Parathyroid adenoma (tissue), 2 donors: ENCODE data around the gene FCHSD1.

Experiments
- H2AFZ ChIP-seq: fragments of 300-600 bp; sonication (generic); one replicate; pipeline ENCODE4 v1.7.0; 2017; ENCODE audit warnings: antibody characterized with exemption, mild to moderate bottlenecking
- H3K27ac ChIP-seq: fragments of 300-600 bp; sonication (generic); one replicate; pipeline ENCODE4 v1.7.0; 2017
- H3K27me3 ChIP-seq: fragments of 300-600 bp; sonication (generic); one replicate; pipeline ENCODE4 v1.7.0; 2017; ENCODE audit warnings: low read length; ENCODE audit not compliant: control insufficient read depth, insufficient read depth
- H3K36me3 ChIP-seq: fragments of 300-600 bp; sonication (generic); one replicate; pipeline ENCODE4 v1.7.0; 2017; ENCODE audit warnings: low read length; ENCODE audit not compliant: control insufficient read depth, insufficient read depth
- H3K4me1 ChIP-seq: fragments of 300-600 bp; sonication (generic); one replicate; pipeline ENCODE4 v1.7.0; 2017; ENCODE audit warnings: control low read depth
- H3K4me2 ChIP-seq: fragments of 300-600 bp; sonication (generic); one replicate; pipeline ENCODE4 v1.7.0; 2017; ENCODE audit warnings: low read length
- H3K4me3 ChIP-seq: fragments of 300-600 bp; sonication (generic); one replicate; pipeline ENCODE4 v1.7.0; 2017; ENCODE audit warnings: low read depth, low read length
- H3K79me2 ChIP-seq: fragments of 300-600 bp; sonication (generic); one replicate; pipeline ENCODE4 v1.7.0; 2017; ENCODE audit warnings: control low read depth
- H3K9ac ChIP-seq: fragments of 300-600 bp; sonication (generic); one replicate; pipeline ENCODE4 v1.7.0; 2017; ENCODE audit warnings: mild to moderate bottlenecking
- H3K9me3 ChIP-seq: fragments of 300-600 bp; sonication (generic); one replicate; pipeline ENCODE4 v1.7.0; 2017; ENCODE audit warnings: low read length; ENCODE audit not compliant: control insufficient read depth
- CTCF ChIP-seq: fragments of 300-600 bp; sonication (generic); IDR thresholded peaks from one replicate; pipeline ENCODE4 v1.7.0; 2017; ENCODE audit warnings: antibody characterized with exemption, mild to moderate bottlenecking
- donor health status: primary hyperparathyroidism.

The FCHSD1 gene

DNA sequence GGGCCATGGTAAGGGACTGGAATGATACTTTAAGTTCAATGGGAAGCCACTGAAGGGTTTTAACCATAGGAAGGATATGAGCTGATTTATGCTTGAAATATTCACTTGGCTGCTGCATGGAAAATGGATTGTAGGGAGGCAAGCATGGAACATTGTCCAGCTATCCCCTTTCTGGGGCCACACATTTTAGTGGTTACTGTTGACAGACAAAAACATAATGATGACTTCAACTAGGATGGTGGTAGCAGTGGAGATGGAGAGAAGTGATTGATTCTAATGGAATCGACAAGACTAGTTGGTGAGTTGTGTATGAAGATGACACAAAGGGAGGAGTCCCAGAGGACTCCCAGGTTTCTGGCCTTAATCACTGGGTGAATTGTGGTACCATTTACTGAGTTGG lies 6.2 kb upstream of the FCHSD1 start:
- no peaks in the 10 kb centered on the region for H3K36me3 ChIP-seq
- H2AFZ ChIP-seq, result no peak overlapping the region
- peaks cover 6% of the 10 kb centered on the region for H3K4me1 ChIP-seq
- peaks cover 2% of the 10 kb centered on the region for H3K79me2 ChIP-seq
- H3K4me3 ChIP-seq, result no peak overlapping the region
- H3K27me3 ChIP-seq, result no peaks in the 10 kb centered on the region
- H3K4me2 ChIP-seq, result no peak overlapping the region
- no peak overlapping the region for H3K27ac ChIP-seq
- H3K9me3 ChIP-seq, result no peaks in the 10 kb centered on the region
- no peak for TF ChIP-seq CTCF
- no peak overlapping the region for H3K9ac ChIP-seq

- no peaks in the 10 kb centered on the region for H3K27me3 ChIP-seq
- no peak overlapping the region for H3K4me3 ChIP-seq
- no peak overlapping the region for H2AFZ ChIP-seq
- no peak overlapping the region for H3K4me2 ChIP-seq
- H3K27ac ChIP-seq, result no peak overlapping the region
- H3K4me1 ChIP-seq, result peaks cover 6% of the 10 kb centered on the region
- H3K36me3 ChIP-seq, result no peaks in the 10 kb centered on the region
- peaks cover under 1% of the 10 kb centered on the region for H3K79me2 ChIP-seq
- no peaks in the 10 kb centered on the region for H3K9me3 ChIP-seq
- TF ChIP-seq CTCF, result no peak
- H3K9ac ChIP-seq, result no peak overlapping the region
Measured at GRCh38 chr5:141656396-141656795, 5.2 kb upstream of the FCHSD1 start.

GRCh38 chr5:141655020-141655419 lies 3.8 kb upstream of the FCHSD1 start:
- Histone ChIP-seq H3K79me2 (no peaks in the 10 kb centered on the region), H3K9ac (no peak overlapping the region), H3K27me3 (no peaks in the 10 kb centered on the region), H3K4me3 (no peak overlapping the region), H3K36me3 (no peaks in the 10 kb centered on the region), H2AFZ (no peak overlapping the region), H3K4me2 (no peak overlapping the region), H3K27ac (no peak overlapping the region), H3K4me1 (peaks cover 10% of the 10 kb centered on the region), H3K9me3 (no peaks in the 10 kb centered on the region)
- TF ChIP-seq CTCF, result no peak

DNA sequence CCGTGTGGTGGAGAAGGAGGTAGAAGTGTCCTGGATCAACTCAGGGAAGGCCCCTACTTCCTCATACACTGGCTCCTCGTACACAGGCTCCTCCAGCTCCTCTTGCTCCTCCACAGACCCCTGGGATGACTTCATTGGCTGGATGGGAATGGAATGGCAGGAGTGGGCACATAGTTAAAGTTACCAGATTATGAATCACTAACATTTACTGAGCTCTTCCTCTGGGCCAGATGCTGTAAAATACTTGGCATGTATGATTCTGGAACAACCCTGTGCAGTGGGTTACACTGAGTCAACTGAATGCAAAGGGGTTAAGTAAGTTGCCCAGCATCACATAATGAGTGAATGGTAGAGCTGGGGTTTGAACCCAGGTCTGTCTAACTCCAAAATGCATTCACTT lies 3.1 kb upstream of the FCHSD1 start:
- Histone ChIP-seq H3K79me2 (no peaks in the 10 kb centered on the region), H2AFZ (no peak overlapping the region), H3K4me3 (no peak overlapping the region), H3K4me2 (no peak overlapping the region), H3K27ac (no peak overlapping the region), H3K27me3 (no peaks in the 10 kb centered on the region), H3K4me1 (peaks cover 16% of the 10 kb centered on the region), H3K9ac (no peak overlapping the region), H3K9me3 (no peaks in the 10 kb centered on the region), H3K36me3 (no peaks in the 10 kb centered on the region)
- TF ChIP-seq CTCF, result no peak

DNA sequence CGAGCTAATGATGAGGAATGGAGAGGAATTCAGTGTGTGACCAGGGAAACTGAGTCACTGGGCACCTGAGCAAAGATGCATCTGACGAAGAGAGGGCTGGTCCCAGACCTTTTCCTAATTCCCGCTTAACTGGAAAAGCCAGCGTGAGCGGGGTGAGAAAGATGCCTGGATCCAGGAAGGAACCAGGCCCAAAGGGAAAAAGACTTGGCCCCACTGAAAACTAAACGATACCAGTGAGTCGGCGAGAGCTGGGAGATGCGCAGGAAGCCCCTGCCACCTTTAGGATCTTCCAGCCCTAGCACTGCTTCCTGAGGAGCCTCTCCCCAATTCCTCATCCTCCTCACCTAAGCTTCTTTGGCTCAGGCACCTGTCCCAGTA lies 499 bp upstream of the FCHSD1 start:
- H3K36me3 ChIP-seq, result no peaks in the 10 kb centered on the region
- TF ChIP-seq CTCF, result no peak
- peak overlapping the region; percentile 77 for H3K27ac ChIP-seq

More for the DNA sequence above, 499 bp upstream of the FCHSD1 start:
- peaks cover 2% of the 10 kb centered on the region for H3K79me2 ChIP-seq
- H3K4me2 ChIP-seq, result peak overlapping the region; percentile 96
- H2AFZ ChIP-seq, result peak overlapping the region; percentile 17
- H3K27me3 ChIP-seq, result no peaks in the 10 kb centered on the region
- H3K4me3 ChIP-seq, result peak overlapping the region; percentile 67
- H3K9ac ChIP-seq, result no peak overlapping the region
- no peaks in the 10 kb centered on the region for H3K9me3 ChIP-seq
- peaks cover 20% of the 10 kb centered on the region for H3K4me1 ChIP-seq
